Right lobe of liver (tissue), 4 donors: ENCODE data around the gene HEATR1.

Experiments
- POLR2A ChIP-seq: fragments of 450-650 bp; IDR thresholded peaks from one replicate; pipeline ENCODE4 v1.6.1; 2017; ENCODE audit warnings: antibody characterized with exemption, mild to moderate bottlenecking
- TF ChIP-seq, protein P1 (sequence below), 4 donors: fragments of 200-600 bp in 3 of 4; fragments of 450-650 bp in 1 of 4; IDR thresholded peaks; one replicate each; pipeline versions ENCODE4 v1.5.1 to v1.8.0; 2016 to 2022; ENCODE audit warnings: antibody characterized with exemption in 4 of 4, mild to moderate bottlenecking in 2 of 4
- donor health status: DM: no; HTN: no; CAD: no.
- donor health status: DM: no; HTN: no; CAD: no.
- donor health status: DM: no; HTN: yes; CAD: no.

DNA sequence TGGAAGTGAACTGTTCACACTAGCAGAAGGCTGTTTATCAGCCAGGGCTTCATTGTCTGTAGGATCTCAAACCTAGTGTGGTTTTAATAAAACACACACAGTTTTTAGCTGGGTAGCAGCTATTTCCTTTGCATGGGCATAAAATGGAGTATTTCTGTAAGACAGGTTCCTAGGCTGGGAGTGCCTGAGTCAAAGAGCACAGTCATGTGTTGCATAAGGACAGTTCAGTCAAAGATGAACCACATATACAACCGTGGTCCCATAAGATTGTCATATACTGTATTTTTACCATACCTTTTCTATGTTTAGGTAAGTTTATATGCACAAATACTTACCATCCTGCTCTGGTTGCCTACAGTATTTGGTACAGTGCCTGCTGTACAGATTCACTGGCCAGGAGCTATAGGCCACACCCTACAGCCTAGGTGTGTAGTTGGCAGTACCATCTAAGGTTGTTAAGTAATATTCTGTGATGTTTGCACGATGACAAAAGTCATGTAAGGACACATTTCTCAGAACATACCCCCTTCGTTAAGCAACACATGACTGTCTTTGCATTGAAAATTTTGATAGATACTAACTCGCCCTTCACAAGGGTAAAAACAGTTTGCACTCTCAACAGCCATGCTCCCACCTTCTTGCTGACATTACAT lies 63.4 kb downstream of the HEATR1 start:
- TF ChIP-seq, protein P1, sequence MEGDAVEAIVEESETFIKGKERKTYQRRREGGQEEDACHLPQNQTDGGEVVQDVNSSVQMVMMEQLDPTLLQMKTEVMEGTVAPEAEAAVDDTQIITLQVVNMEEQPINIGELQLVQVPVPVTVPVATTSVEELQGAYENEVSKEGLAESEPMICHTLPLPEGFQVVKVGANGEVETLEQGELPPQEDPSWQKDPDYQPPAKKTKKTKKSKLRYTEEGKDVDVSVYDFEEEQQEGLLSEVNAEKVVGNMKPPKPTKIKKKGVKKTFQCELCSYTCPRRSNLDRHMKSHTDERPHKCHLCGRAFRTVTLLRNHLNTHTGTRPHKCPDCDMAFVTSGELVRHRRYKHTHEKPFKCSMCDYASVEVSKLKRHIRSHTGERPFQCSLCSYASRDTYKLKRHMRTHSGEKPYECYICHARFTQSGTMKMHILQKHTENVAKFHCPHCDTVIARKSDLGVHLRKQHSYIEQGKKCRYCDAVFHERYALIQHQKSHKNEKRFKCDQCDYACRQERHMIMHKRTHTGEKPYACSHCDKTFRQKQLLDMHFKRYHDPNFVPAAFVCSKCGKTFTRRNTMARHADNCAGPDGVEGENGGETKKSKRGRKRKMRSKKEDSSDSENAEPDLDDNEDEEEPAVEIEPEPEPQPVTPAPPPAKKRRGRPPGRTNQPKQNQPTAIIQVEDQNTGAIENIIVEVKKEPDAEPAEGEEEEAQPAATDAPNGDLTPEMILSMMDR (IDR thresholded peaks at IDR 0.05) = no peak
- no peak for TF ChIP-seq POLR2A
